Nucleus accumbens (tissue), 56 donors: ENCODE measurements around the gene RNU1-2.
"Not testable (repeated sequence)": the region's sequence is repeated elsewhere in the genome, so short reads cannot be mapped to it uniquely, and the experiment has no call there.

ENCODE experiments used
- DNase-seq, 56 donors: peaks; one replicate each; lab custom pipeline; 2025; lab: John Stamatoyannopoulos, UW

Gene RNU1-2

DNA sequence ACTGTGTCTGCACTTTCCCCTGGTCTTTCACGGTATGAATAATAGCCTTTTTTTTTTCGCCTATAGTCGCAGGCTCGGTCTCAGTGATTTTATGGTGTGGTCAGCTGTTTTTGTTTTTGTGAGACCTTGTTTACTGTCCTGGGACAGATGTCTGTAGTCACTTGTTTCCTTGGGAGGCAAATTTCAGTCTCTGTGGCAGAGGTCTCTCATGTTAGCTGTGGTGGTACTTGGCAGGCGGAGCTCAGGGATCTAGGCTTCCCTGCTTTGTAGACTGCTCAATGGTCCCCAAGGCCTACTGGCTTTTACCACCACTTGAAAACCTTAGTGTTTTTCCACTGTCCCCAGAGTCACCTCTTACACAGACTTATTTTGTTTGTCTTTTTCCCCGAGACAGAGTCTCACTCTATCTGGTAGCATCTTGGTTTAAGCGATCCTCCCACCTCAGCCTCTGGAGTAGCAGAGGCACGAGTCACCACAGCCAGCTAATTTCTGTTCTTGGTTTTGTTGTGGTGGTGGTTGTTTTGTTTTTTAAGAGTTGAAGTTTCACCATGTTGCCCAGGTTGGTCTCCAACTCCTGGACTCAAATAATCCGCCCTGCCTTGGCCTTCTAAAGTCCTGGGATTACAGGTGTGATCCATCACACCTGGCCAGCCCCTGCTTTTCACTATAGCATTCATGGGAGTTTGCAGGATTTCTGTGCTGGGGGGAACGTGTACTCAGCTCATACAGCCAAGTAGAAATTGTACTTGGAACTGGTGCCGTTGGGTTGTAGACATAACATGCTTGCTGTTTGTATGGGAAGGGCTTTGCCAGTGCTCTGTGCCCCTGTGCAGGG is 10.3 kb downstream of the RNU1-2 start:
- peak in 1 of 56 donors; percentile 63 for DNase-seq

DNA sequence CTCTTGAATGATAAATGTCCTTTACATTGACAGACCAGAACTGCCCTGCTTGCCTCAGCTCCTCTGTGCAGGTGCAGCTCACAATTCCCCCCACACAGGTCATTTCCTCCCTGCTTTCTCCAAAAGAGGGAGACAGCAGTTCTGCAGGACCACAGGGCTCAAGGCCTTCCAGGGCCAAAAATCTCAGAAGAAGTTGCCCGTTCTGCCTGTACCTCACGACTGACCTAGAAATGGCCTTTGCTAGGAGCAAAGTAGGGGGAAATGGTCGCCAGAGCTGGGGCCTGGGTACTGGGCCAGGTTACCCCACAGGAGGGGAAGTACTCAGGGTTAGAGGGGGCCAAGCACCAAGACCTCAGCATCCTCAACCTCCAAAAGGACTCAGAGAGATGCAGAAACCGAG is 11.1 kb downstream of the RNU1-2 start:
- DNase-seq: no peak

DNA sequence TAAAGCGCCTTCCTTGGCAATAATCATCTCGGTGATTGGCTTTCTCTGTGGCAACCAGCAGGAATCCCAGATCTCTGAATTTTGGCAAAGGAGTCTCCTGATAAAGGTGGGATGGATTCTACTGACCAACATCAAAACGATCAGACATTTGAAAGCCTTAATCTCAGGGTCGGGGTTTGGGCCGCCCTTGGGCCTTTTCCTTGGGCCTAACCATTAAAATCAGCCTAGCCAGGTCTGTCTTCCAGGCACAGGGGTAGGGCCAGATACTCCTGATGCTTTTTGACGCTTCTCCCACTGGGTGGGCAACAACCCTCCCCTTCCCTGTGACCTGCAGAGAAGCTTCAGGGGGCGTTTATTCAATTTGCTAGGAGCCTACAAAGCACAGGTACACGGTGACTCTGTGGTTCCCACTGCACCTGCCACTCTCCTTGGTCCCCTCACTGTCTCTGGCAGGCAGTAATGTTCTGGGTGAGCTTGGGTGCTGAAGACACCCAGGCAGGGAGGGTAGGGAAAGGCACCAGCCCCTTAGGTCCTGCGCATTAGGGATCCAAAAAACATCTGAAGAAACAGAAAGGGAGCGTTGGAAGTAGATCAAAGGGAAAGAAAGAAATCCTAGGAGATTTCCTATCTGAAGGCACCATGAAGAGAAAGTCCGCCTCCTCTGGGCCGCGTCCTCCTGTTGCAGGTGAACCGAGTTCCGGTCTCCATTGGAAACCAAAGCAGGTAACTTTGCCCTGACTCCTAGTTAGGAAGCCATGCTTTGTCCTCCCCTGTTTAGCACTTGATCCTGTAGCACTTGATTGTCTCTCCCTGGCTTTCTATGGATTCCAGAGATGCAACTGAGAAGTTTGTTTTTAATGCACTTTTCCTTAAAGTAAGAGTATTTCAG is 12.3 kb downstream of the RNU1-2 start:
- no peak for DNase-seq

DNA sequence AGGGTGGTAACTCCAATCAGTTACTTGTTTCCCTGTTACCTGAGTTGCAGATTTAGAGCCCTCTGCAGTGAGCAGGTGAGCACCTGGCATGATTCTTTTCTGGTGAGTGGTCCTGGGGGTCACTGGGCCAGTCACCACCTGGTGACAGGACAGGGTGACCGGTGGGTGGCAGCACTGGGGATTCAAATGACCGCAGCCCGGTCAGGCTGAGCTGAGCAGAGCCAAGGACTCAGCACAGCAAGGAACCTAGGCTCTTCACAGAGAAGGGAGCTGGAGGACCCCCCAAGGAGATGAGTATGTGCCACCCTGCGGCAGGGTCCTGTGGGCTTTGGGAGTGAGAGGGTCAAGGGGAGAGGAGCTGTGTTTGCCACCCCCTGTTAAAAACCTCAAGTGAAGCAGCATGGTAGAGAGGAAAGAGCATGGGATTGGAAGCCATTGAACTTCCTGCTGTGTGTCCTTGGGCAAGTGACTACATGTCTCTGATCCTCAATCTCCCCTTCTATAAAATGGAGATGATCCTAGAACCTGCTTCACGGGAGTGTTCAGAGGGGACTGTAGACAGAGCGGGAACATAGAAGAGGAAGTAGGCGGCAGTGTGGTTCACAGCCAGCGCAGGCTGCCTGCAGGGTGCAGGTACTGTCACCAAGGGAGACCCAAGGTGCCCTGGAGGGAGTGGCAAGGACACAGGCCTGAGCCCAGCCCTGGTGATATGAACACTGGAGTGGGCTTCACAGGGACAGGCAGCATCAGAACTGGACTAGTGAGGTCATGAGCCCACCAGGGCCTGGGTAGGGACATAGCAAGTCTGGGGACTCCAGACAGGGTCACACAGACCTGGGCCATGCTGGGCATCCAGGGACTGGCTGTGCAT is 16.3 kb downstream of the RNU1-2 start:
- DNase-seq: not testable (repeated sequence)

DNA sequence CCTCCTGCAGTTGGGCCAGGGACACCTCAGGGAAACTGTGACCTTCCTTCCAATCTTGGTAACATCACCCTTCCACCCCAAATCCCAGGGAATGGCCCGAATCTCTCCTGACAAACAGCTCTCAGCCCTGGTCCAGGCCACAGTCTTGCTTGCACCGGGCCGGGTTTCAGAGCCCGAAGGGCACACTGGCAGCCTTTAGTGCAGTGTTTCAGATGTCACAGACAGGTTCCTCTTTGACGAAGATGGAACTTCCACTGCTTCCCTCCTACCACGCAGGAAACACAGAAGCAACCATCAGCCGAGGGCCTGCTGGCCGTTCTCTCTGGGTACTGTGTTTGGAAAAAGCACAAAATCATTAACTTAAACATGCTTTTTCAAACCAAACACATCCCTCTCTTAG is 17.0 kb downstream of the RNU1-2 start:
- DNase-seq: peak in 3 of 56 donors; percentile 28 to 37 (median 37)

DNA sequence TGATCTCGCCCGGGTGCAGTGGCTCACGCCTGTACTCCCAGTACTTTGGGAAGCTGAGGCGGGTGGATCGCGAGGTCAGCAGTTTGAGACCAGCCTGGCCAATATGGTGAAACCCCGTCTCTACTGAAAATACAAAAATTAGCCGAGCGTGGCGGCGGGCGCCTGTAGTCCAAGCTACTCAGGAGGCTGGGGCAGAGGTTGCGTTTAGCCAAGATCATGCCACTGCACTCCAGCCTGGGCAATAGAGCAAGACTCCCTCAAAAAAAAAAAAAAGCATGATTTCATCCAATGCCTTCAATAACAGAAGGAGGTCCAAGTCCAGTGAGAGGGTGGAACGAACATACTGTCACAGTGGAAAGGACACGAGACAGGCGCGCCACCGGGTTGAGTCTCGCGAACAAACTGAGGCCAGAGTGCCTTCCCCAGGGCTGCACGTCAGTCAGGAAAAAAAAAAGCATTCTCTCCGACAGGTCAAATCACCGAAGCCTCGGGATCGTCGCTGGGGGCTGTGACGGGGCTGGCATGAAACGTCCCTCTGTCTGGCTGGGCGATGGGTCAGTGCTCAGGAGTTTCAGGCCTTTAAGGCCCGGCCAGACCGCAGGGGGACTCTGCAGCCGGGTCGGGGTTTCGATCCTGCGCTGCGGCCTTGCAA is 17.5 kb downstream of the RNU1-2 start:
- peak in 1 of 56 donors; percentile 42 for DNase-seq

DNA sequence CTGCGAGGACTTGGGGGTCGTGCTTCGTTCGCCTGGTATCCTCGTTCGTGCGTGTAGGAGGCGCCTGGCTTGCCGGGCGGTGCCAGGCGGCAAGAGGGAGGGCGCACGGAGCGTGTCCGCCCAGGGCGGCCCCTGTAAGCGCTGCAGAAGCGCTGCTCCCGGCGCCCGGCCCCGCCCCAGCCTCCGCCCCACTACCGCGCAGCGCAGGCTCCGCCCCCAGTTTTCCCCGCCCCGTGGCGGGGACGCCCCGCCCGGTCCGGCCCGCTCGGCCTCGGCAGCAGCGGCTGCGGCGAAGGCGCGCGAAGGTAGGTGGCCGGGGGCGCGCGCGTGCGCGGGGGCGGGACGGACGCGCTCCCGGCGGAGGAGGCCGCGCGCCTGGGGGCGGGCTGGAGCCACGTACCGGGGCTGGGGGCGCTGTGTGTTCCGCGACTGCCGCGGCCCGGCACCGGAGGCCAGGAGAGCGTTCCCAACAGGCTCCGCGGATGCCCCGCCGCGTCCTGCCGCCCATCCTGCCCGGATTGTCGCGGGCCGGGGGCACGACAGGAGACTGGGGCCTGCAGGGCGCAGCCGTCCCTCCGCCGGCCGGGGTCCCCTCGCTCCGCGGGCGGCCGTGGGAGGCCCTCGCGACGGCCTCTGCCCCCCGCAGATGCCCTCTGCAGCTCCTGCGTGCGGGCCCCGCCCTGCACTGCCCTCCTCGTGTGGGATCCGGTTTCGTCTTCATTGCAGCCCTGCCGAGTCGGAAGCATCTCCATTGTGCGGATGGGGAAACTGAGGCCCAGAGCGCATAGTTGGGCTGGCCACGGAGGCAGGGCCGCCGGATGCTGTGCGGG is 18.3 kb downstream of the RNU1-2 start:
- DNase-seq: peak; percentile 59 to 100 (median 95)

DNA sequence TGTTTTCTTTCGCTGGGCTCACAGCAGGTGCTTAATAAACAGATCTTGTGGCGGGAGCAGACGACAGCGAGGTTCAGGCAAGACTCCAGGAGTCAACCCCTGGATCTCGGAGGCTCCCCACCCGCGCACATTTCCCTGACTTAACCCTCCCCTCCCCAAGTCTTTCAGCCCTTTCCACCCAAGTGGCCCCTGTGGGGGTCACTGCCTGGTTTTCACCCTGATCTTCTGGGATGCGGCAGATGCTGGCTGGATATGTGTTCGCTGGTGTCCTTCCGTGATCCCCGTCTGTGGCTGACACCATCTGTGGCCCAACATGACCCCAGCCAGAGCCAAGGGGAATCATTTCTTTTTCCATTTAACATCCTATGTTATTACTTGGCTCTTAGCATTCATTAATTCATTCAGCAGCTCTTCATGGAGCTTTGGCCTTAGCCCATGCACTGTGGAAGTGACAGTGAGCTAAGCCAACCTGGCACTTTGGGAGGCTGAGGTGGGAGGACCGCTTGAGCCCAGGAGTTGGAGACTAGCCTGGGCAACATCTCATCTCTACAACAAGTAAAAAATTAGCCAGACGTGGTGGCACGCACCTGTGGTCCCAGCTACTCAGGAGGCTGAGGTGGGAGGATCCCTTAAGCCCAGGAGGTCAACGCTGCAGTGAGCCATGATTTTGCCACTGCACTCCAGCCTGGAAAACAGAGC is 19.3 kb downstream of the RNU1-2 start:
- DNase-seq: peak in 8 of 56 donors; percentile 10 to 66 (median 44)

DNA sequence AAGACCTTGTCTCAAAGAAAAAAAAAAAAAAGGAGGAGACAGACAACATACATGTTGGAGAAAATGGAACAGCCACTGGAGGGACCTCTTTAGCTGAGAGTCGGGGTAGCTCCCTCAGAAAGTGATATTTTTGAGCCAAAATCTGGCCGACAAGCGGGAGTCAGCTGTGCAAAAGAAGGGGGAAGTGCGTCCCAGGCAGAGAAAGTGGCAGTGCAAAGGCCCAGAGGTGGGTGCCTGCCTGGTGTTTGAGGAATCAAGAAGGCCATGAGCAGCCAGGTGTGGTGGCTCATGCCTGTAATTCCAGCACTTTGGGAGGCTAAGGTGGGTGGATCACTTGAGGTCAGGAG is 19.8 kb downstream of the RNU1-2 start:
- peak in 8 of 56 donors; percentile 16 to 65 (median 34) for DNase-seq

DNA sequence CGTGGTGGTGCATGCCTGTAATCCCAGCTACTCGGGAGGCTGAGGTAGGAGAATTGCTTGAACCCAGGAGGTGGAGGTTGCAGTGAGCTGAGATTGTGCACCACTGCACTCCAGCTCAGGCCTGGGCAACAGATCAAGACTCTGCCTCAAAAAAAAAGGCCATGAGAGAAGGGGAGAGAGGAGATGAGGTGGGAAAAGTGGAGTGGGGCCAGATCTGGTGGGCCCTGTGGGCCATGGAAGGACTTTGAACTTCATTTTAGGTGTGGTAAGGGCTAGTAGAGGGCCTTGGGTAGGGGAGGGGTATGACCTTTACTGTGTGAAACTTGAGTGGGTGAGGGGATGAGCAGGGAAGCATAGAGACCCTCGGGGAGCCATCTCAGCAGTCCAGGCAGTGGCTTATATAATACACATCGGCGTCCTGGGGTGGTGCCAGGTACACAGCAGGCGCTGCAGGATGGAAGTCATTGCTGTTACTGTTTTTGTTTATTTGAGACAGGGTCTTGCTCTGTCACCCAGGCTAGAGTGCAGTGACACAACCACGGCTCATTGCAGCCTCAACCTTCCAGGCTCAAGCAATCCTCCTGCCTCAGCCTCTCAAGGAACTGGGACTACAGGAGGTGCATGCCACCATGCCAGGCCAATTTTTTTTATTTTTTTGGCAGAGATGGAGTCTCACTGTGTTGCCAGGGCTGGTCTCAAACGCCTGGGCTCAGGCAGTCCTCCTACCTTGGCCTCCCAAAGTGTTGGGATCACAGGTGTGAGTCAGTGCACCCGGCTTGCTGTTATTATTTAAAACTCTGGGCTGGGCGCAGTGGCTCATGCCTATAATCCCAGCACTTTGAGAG is 20.5 kb downstream of the RNU1-2 start:
- DNase-seq: not testable (repeated sequence)

DNA sequence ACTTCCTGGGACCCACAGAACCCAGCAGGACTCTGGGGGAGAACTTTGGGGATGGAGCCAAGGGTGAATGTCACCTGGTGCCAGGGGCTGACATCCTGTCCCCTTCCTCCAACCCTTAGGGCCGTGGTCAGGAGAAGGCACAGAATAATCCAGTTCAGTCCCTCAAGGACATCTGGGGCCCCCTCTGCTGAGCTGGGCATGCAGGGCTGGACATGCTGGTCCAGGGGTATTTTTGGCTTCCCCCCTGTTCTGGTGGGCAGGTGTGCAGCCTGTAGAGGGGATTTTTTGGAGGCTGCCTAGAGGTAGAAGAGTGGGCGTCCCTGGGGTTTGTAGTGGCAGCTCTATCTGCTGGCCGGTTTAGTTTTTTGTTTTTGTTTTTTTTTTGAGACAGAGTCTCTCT is 22.6 kb downstream of the RNU1-2 start:
- no peak for DNase-seq

DNA sequence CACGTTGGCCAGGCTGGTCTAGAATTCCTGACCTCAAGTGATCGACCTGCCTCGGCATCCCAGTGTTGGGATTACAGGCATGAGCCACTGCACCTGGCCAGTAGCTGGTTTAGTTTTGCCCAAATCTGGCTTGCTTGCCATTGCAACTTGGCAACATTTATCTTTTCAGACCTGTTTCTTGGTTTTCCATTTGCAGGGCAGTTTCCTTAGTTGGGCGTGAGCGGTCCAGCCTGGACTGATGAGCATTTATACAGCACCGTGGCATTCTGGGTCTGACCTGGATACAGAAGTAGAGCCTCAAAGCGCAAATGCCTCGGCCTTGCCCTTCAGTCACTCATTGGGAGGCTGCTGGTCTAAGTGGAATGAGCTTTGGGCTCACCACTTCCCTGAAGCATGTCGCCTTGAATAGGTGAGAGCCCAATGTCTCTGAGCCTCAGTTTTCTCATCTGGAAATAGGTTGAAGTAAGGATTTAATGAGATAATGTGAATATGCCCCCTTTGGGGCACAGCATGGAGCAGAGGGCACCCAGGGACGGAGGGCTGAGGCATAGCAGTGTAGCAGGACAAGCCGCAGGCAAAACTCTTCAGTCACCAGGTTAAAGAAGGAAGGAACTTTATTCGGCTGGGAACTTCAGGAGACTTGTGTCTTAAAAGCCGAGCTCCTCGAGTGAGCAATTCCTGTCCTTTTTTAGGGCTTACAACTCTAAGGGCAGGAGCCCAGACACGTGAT is 23.3 kb downstream of the RNU1-2 start:
- not testable (repeated sequence) for DNase-seq

DNA sequence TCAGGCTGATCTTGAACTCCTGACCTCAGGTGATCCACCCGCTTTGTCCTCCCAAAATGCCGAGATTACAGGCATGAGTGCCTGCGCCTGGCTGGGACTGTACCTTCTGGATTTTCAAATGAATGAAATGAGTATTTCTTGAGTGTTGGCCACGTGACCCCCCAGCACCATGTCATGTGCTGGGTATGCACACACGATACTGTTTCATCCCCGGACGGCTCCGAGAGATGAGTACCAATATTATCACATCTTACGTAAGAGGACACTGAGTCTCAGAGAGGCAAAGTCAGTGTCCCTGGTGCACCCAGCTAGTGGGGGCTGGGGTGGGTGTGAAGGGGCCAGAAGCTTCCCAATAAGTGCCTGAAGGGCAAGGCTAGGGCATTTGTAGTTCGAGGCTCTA is 25.2 kb downstream of the RNU1-2 start:
- DNase-seq: no peak

DNA sequence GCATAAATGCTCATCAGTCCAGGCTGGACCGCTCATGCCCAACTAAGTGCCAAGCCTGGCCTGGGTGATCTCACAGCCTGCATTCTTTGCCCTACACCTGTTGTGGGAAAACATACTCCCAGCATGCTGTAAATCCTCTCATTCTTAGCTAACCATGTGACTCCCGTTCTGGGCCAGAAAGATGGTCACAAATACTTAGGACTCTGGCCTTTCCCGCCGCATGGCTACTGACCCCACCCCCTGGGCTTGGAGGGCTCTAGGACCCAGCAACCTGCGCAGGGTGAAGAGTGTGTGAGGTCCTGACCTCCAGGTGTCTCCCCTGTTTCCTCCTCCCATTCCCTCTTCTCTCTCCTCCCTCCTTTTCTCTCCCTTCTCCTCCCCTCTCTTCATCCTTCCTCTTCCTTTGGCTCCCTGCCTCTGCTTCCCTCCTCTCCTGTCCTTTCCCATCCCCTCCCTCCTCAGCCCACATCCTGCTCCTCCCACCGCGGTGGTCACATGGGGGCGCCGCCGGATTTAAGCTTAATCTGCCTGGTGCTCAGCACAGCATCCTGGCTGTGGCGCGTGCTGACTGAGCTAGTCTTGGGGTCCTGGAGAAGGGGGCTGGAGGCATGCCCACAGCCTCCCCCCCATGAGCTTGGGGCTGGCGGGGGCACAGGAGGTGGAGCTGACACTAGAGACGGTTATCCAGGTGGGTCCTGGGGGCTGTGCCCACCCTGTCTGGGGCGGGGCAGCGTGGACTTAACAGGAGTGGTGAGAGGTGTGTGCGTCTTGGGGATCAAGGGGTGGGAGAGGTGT is 25.8 kb downstream of the RNU1-2 start, which contains the start of gene CROCC:
Gene CROCC, plus strand, starts transcription at position 541 of the 795 bp plus-strand sequence. Its CDS starts 88 bp downstream, at position 629.
- DNase-seq: peak in 23 of 56 donors; percentile 18 to 84 (median 43)

DNA sequence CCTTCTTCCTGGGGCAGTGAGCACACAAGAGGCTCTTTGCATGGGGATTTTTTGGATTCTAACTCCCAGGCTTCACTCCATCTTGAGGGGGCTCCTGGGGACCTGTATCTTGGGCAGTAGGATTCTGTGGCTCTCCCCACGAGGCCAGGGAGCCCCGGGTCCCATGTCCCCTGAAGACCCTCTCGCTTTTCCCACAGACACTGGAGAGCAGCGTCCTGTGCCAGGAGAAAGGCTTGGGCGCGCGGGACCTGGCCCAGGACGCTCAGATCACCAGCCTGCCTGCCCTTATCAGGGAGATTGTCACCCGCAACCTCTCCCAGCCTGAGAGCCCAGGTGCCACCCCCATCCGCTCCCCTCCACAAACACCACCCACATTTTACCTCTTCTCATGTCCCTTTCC is 26.7 kb downstream of the RNU1-2 start:
- no peak for DNase-seq
